WERI-Rb-1 (cell line): ENCODE measurements around the gene MRPL4.

Experiments
- DNase-seq: peaks from one replicate; pipeline ENCODE4 v3.0.0-alpha.2; 2020
- H3K27ac ChIP-seq: fragments of 250-450 bp; sonication (Bioruptor Pico); 2 replicates; pipeline ENCODE4 v1.5.1; 2020; ENCODE audit warnings: mild to moderate bottlenecking, moderate library complexity
- H3K27me3 ChIP-seq: fragments of 250-450 bp; sonication (Bioruptor Pico); 2 replicates; pipeline ENCODE4 v1.5.1; 2021; ENCODE audit warnings: mild to moderate bottlenecking, low read depth, moderate library complexity; ENCODE audit not compliant: insufficient read depth, severe bottlenecking
- H3K36me3 ChIP-seq: fragments of 250-450 bp; sonication (Bioruptor Pico); 2 replicates; pipeline ENCODE4 v1.5.1; 2020; ENCODE audit warnings: mild to moderate bottlenecking, moderate library complexity
- H3K4me3 ChIP-seq: 2 replicates; pipeline ENCODE4 v1.5.1; 2011; ENCODE audit warnings: low read depth, mild to moderate bottlenecking, control low read depth, low read length
- H3K9me3 ChIP-seq: fragments of 250-450 bp; sonication (Bioruptor Pico); 2 replicates; pipeline ENCODE4 v1.5.1; 2021; ENCODE audit warnings: mild to moderate bottlenecking, moderate library complexity; ENCODE audit not compliant: severe bottlenecking
- TF ChIP-seq, protein P1 (sequence below): IDR thresholded peaks from 2 replicates; pipeline ENCODE4 v1.5.1; 2011; ENCODE audit warnings: low read depth, mild to moderate bottlenecking, control low read depth, inconsistent platforms, low read length

Gene MRPL4

GRCh38 chr19:10226376-10227025 lies 25.5 kb upstream of the MRPL4 start:
- H3K36me3 ChIP-seq, result no peaks in the 10 kb centered on the region
- no peak for DNase-seq
- no peaks in the 10 kb centered on the region for H3K9me3 ChIP-seq
- TF ChIP-seq, protein P1, sequence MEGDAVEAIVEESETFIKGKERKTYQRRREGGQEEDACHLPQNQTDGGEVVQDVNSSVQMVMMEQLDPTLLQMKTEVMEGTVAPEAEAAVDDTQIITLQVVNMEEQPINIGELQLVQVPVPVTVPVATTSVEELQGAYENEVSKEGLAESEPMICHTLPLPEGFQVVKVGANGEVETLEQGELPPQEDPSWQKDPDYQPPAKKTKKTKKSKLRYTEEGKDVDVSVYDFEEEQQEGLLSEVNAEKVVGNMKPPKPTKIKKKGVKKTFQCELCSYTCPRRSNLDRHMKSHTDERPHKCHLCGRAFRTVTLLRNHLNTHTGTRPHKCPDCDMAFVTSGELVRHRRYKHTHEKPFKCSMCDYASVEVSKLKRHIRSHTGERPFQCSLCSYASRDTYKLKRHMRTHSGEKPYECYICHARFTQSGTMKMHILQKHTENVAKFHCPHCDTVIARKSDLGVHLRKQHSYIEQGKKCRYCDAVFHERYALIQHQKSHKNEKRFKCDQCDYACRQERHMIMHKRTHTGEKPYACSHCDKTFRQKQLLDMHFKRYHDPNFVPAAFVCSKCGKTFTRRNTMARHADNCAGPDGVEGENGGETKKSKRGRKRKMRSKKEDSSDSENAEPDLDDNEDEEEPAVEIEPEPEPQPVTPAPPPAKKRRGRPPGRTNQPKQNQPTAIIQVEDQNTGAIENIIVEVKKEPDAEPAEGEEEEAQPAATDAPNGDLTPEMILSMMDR, result no peak
- H3K27me3 ChIP-seq, result no peaks in the 10 kb centered on the region
- H3K4me3 ChIP-seq, result no peak overlapping the region
- no peak overlapping the region for H3K27ac ChIP-seq

DNA sequence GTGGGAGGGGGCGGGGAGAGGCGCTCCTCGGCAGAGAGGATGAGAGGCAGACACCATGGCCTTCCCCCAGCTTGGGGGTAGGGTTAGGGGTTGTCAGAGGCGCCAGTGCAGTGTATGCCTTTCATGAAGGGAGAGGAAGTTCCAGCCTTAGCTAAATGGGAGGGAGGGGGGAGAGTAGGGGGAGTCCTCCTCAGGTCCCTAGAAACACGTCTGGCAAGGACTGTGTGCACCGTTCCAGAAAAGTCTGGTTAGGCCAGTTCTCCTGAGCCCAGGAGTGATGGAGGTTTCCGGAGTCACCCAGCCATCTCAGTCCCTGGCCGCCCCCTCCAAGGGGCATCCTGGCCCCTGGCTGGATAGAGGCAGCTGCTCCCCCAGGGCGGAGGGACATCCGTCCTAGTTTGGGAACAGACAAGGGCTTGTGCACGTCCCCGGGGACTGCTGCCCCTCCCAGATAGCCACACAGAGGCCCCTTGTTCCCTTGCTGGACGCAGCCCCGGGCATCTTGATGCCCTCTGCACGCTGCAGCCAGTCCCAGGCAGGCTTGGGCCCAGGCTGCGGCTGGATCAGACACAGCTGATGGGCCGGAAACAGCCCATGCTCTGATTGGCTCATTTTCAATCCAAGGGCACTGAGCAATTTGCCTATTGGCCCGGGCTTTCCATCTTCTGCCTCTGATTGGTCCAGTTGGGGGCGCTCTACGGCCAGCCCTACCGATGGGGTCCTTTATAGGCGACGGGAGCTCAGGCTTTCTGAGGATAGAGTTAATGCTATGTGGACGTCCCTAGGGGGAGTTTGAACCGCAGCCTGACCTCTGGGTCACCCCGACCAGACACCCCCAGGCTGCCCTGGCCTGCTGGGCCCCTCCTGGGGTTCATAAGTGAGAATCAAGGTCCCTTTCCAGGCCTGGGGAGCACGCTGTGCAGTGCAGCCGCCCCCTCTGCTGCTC lies 24.7 kb upstream of the MRPL4 start:
- H3K27ac ChIP-seq, result no peak overlapping the region
- no peaks in the 10 kb centered on the region for H3K27me3 ChIP-seq
- no peaks in the 10 kb centered on the region for H3K36me3 ChIP-seq
- H3K4me3 ChIP-seq, result no peak overlapping the region
- no peaks in the 10 kb centered on the region for H3K9me3 ChIP-seq
- TF ChIP-seq, protein P1, result no peak
- DNase-seq, result no peak

- H3K27me3 ChIP-seq, result no peaks in the 10 kb centered on the region
- H3K27ac ChIP-seq, result no peak overlapping the region
- TF ChIP-seq, protein P1, result no peak
- no peak for DNase-seq
- H3K36me3 ChIP-seq, result no peaks in the 10 kb centered on the region
- H3K9me3 ChIP-seq, result no peaks in the 10 kb centered on the region
- no peak overlapping the region for H3K4me3 ChIP-seq
These were observed 23.6 kb upstream of the MRPL4 start for GRCh38 chr19:10228393-10228792.

GRCh38 chr19:10228920-10229319 lies 23.1 kb upstream of the MRPL4 start:
- Histone ChIP-seq H3K27ac (no peak overlapping the region), H3K4me3 (no peak overlapping the region), H3K9me3 (no peaks in the 10 kb centered on the region), H3K27me3 (no peaks in the 10 kb centered on the region), H3K36me3 (no peaks in the 10 kb centered on the region)
- TF ChIP-seq, protein P1, result peak; percentile 61
- DNase-seq, result peak; percentile 35

- DNase-seq, result peak; percentile 37
- Histone ChIP-seq H3K4me3 (peak overlapping the region; percentile 90), H3K27me3 (no peaks in the 10 kb centered on the region), H3K9me3 (no peaks in the 10 kb centered on the region), H3K27ac (no peak overlapping the region; the same call in 1 of the 2 replicates), H3K36me3 (no peaks in the 10 kb centered on the region)
- TF ChIP-seq, protein P1, result no peak
These were observed 21.7 kb upstream of the MRPL4 start for GRCh38 chr19:10230173-10230860.
